WI38 (cell line): ENCODE measurements around the gene METTL26.

Experiments used
- H3K4me3 ChIP-seq: 2 replicates; pipeline ENCODE4 v1.5.1; 2011; ENCODE audit warnings: low read depth, mild to moderate bottlenecking, control low read depth, low read length
- CTCF ChIP-seq: IDR thresholded peaks from 2 replicates; pipeline ENCODE4 v1.5.1; 2012; ENCODE audit warnings: low read depth, mild to moderate bottlenecking, control low read depth, low read length

METTL26 gene

DNA sequence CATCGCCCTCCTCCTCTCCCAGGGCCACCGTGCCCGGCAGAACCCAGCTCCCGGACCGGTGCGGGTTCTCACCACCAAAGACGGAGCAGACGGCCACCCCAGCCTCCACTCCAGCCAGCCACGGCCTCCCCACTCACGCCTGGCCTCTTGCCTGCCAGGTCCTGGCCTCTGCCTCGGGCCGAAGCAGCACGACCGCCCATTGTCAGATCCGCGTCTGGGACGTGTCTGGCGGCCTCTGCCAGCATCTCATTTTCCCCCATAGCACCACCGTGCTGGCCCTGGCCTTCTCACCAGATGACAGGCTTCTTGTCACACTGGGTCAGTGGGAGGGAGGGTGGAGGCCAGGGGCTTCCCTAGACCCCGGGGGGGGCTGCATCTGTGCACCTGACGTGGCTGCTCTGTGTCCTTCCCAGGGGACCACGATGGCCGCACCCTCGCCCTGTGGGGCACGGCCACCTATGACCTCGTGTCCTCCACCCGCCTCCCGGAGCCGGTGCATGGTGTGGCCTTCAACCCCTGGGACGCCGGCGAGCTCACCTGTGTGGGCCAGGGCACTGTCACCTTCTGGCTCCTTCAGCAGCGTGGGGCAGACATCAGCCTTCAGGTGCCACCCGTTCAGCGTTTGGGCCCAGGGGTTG lies 25.2 kb upstream of the METTL26 start:
- TF ChIP-seq CTCF: no peak
- H3K4me3 ChIP-seq: no peak overlapping the region

DNA sequence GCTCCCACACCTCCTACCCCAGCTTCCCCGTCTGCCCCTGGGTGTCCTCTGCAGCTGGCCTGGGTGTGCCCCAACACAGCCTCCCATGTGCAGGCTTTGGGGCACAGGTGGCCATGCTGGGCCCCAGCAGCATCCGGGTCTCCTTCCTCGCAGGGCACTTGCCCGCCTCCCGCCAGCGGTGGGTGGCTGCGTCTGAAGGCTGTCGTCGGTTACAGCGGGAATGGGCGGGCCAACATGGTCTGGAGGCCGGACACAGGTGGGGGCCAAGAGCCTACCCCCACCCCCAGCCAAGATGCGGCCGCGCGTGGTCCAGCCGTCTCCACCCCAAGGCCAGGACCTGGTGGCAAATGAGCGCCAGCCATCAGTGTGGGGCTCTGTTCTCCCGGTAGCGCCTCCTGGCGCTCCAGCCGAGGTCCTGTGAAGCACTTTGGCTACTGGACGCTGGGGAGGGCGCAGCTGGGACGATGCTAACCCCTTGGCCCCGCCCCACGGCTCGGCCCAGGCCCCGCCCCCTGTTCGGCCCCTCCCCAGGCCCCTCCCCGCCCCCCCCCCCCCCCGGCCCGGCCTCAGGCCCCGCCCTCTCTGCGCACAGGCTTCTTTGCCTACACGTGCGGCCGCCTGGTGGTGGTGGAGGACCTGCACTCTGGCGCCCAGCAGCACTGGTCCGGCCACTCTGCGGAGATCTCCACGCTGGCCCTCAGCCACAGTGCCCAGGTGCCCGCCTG lies 24.5 kb upstream of the METTL26 start:
- no peak overlapping the region for H3K4me3 ChIP-seq
- no peak for TF ChIP-seq CTCF

DNA sequence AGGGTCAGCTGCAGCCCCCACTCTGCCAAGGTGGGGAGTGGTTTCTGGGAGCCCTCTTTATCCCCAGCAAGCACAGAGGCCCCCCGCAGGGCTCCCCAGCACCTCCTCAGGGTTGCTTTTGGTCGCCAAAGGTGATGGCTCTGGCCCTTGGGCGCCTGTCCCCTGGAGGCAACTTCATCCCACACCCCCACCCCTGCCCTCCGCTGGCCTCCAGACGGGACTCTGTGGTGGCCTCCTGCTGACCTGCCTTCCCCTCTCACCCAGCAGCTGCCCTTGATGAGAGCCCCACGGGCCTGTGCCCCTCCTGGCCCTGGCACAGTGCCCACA lies 24.0 kb upstream of the METTL26 start:
- no peak overlapping the region for H3K4me3 ChIP-seq
- no peak for TF ChIP-seq CTCF

GRCh38 chr16:659618-660017 lies 23.5 kb upstream of the METTL26 start:
- H3K4me3 ChIP-seq: no peak overlapping the region
- TF ChIP-seq CTCF: no peak

GRCh38 chr16:658679-659571 lies 22.8 kb upstream of the METTL26 start:
- TF ChIP-seq CTCF: no peak
- H3K4me3 ChIP-seq: no peak overlapping the region

DNA sequence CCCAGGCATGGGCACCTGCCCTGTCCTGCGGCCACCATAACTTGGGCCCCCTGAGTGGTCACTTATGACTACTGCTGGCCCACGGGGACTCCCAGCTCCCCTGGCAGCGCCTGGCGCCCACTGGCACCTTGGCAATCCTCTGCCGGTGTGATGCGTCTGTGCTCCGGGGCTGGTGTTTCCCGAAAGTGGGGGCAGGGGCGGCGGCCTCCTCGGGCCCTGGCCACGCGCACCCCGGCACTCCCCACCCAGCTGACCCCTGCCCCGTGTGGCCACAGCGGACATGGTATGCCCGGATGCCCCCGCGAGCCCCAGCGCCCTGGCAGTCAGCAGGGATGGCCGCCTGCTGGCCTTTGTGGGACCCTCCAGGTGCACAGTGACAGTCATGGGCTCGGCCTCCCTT lies 21.4 kb upstream of the METTL26 start:
- no peak overlapping the region for H3K4me3 ChIP-seq
- no peak for TF ChIP-seq CTCF

DNA sequence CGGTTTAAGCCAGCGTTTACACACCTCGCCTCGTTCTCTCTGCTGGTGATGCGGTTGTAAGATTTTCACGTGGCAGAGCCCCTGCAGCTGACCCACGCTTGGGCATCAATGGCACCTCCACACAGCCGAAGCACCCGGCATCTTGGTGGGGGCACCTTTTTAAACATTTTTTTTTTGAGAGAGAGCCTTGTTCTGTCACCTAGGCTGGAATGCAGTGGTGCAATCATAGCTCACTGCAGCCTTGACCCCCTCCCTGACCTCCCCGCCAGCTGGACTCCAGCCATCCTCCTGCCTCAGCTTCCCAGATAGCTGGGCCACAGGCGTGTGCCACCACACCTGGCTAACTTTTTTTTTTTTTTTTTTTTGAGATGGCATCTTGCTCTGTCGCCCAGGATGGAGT lies 17.9 kb upstream of the METTL26 start:
- no peak for TF ChIP-seq CTCF
- H3K4me3 ChIP-seq: no peak overlapping the region
